NB4 (cell line): Measurements from ENCODE around the gene VDAC2.

Experiments
- DNase-seq: peaks from one replicate; pipeline ENCODE4 v3.0.0; 2010; ENCODE audit warnings: low read depth
- H3K4me3 ChIP-seq: one replicate; pipeline ENCODE4 v1.5.1; 2011; ENCODE audit warnings: mild to moderate bottlenecking, low read depth, low read length, moderate library complexity
- CTCF ChIP-seq: IDR thresholded peaks from one replicate; pipeline ENCODE4 v1.5.1; 2012; ENCODE audit warnings: low read depth, low read length
- MAX ChIP-seq: IDR thresholded peaks from 2 replicates; pipeline ENCODE4 v1.6.1; 2011; ENCODE audit warnings: low read depth, low read length
- MYC ChIP-seq: IDR thresholded peaks from 2 replicates; pipeline ENCODE4 v1.6.1; 2011; ENCODE audit warnings: low read depth, low read length
- POLR2A ChIP-seq: IDR thresholded peaks from 2 replicates; pipeline ENCODE4 v1.6.1; 2011; ENCODE audit warnings: mild to moderate bottlenecking; ENCODE audit not compliant: insufficient read length; ENCODE audit errors: extremely low read depth

The VDAC2 gene

GRCh38 chr10:75253281-75254220 lies 43.0 kb downstream of the VDAC2 start:
- no peak overlapping the region for H3K4me3 ChIP-seq
- DNase-seq, result peak; percentile 45
- no peak for TF ChIP-seq MAX
- TF ChIP-seq CTCF, result no peak
- TF ChIP-seq POLR2A, result no peak
- TF ChIP-seq MYC, result no peak

DNA sequence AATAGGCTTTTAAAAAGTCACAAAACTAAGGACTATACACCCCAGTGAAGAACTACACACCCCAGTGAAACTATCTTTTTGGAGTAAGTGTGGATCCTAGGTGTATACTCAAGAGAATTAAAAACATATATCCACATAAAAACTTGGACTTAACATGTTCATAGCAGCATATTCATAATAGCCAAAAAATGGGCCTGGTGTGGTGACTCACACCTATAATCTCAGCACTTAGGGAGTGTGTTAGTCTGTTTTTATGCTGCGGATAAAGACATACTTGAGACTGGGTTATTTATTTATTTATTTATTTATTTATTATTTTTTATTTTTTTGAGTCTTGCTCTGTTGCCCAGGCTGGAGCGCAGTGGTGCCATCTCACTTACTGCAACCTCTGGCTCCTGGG lies 44.1 kb downstream of the VDAC2 start:
- TF ChIP-seq CTCF (no peak), MYC (no peak), POLR2A (no peak), MAX (no peak)
- H3K4me3 ChIP-seq, result no peak overlapping the region
- no peak for DNase-seq

- no peak for DNase-seq
- no peak overlapping the region for H3K4me3 ChIP-seq
- TF ChIP-seq POLR2A, result no peak
- TF ChIP-seq CTCF, result no peak
- TF ChIP-seq MYC, result no peak
- TF ChIP-seq MAX, result no peak
Observed at GRCh38 chr10:75260990-75261389, 50.4 kb downstream of the VDAC2 start.

GRCh38 chr10:75261813-75262705 lies 51.5 kb downstream of the VDAC2 start:
- no peak overlapping the region for H3K4me3 ChIP-seq
- no peak for DNase-seq
- TF ChIP-seq POLR2A, result no peak
- TF ChIP-seq MAX, result no peak
- no peak for TF ChIP-seq CTCF
- TF ChIP-seq MYC, result no peak

DNA sequence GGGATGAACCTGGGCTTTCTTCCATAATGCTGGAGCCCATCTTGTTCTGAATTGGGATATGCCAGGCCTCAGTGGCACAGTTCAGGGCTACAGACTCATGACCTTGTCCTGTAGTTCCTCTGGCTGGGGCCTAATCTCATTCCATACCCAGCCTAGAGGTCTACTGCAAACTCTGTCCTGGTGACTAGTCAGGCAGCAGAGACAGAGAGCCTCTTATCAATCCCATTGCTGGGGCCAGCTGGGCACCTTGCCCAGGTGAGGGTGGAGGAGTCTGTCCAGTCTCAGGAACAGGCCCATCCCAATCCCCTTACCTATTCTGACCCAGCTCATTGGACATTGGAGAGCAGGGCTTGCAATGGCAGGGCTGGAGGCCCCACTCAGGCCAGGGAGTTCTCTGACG lies 53.2 kb downstream of the VDAC2 start:
- DNase-seq, result no peak
- TF ChIP-seq CTCF (no peak), POLR2A (no peak), MAX (no peak), MYC (no peak)
- H3K4me3 ChIP-seq, result no peak overlapping the region
